Right renal pelvis (tissue), 4 donors: Measurements from ENCODE around the gene C2CD2. TPM values are rescaled to one million over a fixed set of nuclear protein-coding genes. Genes with fewer than 3 reads are reported as not detected.

Experiments used
- DNase-seq, 4 donors: peaks; one replicate each; pipeline ENCODE4 v3.0.0-alpha.2; 2013; ENCODE audit warnings: low read depth in 4 of 4, low spot score in 3 of 4, missing footprints in 1 of 4
- polyA plus RNA-seq, 4 donors: library from polyadenylated mRNA; unstranded; fragments of 120-200 nt; gene quantifications; one replicate each; pipeline ENCODE4 v1.2.1, GENCODE V29; 2013; ENCODE audit not compliant: insufficient read length in 4 of 4

C2CD2 gene
- polyA plus RNA-seq, 4 donors: 13.3 to 16.5 (median 14.0) TPM

- no peak for DNase-seq
Observed at GRCh38 chr21:41892726-41893125, 61.1 kb downstream of the C2CD2 start.

GRCh38 chr21:41891132-41891531 is 62.7 kb downstream of the C2CD2 start:
- no peak for DNase-seq

GRCh38 chr21:41890355-41890754 is 63.5 kb downstream of the C2CD2 start:
- DNase-seq: no peak

GRCh38 chr21:41888749-41889376 is 65.0 kb downstream of the C2CD2 start:
- DNase-seq: no peak

- DNase-seq: no peak
Observed at GRCh38 chr21:41887667-41888066, 66.2 kb downstream of the C2CD2 start.

GRCh38 chr21:41886328-41886727 is 67.5 kb downstream of the C2CD2 start:
- no peak for DNase-seq

DNA sequence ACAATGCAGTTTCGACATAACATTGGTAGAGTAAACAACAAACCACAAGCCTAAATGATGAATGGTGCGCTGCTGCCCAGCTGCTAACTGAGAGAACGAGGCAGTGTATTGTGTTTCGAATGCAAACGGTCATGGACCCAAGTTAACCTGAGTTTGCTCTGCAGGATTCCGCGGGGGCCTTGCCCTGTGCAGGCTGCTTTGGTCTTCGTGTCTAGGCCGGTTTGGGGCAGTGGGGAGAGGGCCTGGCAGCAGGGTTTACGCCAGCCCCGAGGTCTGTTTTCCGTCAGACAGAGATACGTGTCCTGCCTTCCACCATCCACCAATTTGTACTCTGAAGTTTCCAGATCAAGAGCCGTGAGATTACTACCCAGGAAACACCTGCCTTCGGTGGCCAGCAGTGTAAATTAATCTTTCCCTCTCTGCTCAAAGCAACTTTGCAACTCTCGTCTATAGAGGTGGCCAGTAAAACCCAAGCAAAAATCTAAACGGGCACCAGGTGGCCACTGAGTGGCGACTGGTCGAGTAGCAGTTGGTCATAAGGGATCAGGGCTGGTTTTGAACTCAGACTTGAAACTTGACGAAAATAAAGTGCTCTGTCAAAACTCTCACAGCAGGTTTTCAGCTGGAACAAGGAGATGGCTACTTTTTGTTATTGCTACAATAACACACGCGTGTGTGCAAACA is 68.3 kb downstream of the C2CD2 start:
- no peak for DNase-seq

DNA sequence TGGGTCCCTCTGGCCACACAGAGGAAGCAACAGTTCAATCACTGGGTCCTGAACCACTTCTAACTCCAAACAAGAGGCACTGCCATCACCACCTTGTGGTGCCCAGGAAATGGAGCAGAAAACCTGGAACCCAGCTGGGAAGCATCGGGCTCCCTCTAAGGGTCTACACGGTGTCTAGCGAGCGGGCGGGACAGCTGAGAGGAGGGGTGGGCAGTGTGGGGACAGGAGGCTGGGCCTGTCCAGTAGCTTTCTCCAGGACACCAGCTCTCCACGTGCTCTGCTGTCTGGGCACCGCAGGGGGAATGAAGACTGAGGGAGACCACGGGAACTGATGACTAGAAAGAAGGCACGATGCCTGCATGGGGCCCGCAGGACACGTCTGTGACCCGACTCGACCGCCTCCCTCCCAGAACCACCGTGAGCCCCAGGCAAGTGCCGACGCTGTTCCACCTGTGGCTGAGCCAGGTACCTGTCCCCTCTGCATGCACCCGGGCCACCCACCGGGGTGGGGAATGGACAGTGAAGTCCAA is 69.3 kb downstream of the C2CD2 start:
- no peak for DNase-seq

- no peak for DNase-seq
Observed at GRCh38 chr21:41883582-41883981, 70.2 kb downstream of the C2CD2 start.

- DNase-seq: no peak
Observed at GRCh38 chr21:41881051-41881450, 72.8 kb downstream of the C2CD2 start.

DNA sequence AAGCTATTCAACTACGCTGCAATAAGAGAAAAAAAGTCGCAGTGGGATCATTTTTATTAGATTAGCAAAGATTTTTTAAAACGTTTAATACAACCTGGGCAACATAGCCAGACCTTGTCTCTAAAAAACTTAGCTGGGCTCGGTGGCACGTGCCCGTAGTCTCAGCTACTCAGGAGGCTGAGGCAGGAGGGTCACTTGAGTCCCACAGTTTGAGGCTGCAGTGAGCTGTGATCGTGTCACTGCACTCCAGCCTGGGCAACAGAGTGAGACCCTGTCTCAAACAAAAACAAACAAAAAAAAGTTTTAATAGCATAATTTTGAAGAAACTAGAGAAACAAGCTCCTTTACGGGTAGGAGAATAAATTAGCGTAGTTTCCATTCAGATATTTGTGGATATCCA is 73.7 kb downstream of the C2CD2 start:
- no peak for DNase-seq

DNA sequence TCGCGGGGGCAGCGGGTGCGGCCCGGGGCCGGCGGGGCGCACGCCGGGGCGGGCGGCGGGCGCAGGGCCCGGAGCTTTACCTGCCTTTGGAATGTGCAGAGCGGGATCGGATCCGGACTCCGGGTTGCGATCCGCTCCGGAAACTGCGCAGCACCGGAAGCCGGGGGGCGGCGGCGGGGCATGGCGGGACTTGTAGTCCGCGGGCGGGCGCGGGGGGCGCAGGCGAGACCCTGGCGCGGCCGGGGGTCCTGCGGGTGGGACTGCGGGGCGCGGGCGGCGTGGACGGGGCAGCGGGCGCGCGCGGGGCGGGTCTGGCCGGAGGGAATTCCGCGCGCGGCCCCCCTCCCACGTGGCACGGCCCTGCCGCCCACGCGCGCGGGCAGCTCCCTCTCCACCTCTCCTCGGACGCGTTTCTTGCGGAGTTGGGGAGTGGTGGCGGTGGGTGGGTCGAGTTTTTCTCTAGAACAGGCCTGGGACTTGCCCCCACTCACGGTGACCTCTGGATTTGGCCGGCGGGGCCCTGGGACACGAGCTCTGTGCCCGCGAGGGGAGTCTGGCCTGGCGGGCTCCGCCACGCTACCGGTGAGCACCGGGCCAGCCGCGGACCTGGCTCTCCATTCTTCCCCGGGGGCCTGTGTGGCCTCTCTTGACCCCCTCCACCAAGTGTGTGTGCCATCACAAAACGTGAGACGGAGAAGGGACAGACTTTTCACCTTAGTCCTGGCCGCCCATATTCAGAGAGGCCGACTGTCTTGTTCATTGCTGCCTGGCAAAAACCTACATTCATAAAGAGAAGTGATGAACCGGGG is 74.4 kb downstream of the C2CD2 start, which contains the start of gene PRDM15:
PRDM15 (minus strand) TSS at position 155 of the 809 bp plus-strand sequence. CDS start 18,981 bp downstream, outside the sequence.
- peak; percentile 38 to 67 (median 62) for DNase-seq

- DNase-seq: peak; percentile 37 to 73 (median 61)
Observed at GRCh38 chr21:41878831-41879189, 75.0 kb downstream of the C2CD2 start.

DNA sequence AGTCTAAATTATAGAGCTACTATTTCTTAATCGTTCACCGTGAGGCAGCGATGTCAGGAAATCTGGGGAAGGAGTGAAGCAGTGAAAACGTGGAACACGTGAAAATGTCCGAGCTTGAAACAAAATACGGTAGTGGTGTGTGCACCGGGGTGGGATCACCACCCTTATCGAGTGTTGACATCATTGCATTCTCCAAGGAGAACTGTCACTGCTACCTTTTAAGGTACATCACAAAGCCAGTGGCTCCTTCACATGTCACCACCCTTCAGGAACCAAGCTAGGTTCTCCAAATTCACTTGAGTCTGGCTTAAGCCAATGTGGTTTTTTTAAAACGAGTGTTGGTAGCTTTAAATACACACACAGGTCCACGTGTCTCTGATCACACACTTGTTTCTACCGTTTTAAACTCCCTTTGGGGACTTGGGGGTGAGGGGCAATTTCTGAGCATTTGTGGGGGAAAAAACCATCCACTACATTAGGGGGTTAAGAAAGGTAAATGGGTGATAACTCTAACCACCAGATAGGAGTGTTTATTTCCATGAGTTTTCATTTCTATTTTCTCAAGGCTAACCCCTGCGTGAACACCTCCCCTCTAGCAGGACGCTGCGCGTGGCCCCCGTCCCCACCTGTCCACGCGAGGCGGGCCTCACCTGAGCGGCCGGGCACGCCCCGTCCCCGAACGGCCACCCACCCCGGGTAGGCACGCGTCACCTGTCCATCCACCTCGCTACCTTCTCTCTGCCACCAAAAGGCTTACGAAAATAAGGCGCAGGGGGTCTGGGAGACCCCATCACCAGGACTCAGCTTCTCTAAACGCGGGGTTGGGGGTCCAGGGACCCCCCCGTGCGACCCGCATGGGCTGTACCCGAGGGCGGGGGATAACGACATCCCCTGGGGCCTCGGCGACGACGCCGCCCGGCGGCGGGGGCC is 75.7 kb downstream of the C2CD2 start:
- peak in 1 of 4 donors; percentile 28 for DNase-seq

DNA sequence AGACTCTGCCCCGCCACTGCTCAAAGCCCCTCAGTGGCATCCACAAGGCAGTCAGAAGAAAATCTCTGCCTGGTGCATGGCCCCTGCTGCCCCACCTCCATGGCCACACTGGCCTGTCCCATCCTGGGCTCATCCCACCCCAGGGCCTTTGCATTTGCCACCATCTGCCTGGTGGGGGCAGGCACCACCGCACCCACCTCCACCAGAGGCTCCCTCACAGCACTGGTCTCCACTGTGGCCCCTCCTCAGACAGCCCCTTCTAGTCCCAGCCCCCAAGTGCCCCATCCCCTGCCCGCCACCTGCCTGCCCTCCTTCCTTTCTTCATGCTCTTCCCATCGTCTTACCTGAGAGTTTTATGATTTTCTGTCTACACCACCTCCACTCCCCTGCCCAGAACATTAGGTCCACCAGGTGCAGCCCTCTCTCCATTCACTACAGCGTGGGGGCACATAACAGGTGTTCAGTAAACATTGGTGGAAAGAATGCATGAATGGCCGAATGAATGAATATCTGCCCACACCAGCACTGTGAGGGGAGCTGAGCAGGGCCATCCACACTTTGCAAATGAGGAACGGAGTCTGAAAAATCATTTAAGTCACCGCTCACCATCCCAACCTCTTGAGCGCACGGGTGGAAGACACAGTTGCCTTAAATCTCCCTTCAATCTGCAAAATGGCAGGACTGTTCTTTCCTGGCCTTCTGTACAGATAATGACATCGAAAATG is 76.7 kb downstream of the C2CD2 start:
- DNase-seq: no peak

- DNase-seq: no peak
Observed at GRCh38 chr21:41876396-41876795, 77.4 kb downstream of the C2CD2 start.

DNA sequence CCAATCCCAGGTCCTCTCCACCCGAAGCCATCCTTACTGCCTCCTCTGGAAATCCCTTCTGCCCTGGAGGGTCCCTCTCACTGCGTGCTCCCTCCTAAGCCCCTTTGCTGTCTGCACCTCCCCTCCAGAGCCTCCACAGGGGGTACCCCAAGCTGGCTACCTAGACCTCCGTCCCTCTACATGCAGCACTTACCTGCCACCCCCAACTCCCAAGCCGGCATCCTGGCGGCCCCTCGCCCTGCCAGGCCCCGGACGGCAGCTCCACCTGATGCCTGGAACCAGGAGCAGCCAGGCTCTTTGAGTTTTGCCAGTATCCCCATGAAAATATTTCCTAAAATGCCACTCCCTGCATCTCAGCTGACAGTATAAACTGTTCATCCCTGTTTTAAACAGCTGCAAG is 78.7 kb downstream of the C2CD2 start:
- no peak for DNase-seq

DNA sequence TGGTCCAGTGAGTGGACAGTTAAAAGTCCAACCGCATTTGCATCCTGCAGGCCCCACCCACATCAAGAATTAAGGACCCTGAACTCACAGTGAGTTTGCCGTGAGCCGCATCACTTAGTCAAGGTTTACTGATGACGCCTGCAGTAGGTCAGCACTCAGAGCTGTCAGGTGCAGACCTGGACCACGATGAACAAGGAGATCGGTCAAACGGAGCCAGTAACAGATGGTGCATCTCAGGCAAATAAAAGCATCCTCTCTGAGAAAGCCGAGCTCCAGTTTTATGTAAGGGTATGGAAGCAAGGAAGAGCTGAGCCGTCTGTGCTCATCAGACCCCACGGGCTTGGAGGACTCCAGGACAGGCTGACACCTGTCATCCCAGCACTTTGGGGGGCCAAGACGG is 79.2 kb downstream of the C2CD2 start:
- DNase-seq: no peak

GRCh38 chr21:41873426-41873825 is 80.4 kb downstream of the C2CD2 start:
- DNase-seq: no peak

DNA sequence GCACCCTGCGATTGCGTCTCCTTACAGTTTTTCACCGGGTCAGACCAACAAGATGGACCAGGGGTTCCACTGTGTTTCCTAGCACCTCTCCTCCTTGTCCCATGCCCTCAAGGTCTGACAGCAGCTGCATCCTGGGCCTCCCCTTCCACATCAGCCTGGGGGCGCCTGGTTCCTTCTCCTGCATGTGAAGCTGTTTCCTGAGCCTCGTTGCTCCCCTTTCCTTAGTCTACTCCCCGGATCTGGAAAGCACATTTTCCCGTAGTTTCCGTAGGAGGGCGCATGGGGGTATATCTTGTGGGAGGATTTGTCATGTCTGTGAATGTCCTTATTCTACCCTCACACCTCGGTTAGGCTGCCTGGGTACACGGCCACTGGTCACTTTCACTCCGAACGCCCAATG is 80.8 kb downstream of the C2CD2 start:
- no peak for DNase-seq
